ENCODE data around the gene MAP3K2.

The MAP3K2 gene

DNA sequence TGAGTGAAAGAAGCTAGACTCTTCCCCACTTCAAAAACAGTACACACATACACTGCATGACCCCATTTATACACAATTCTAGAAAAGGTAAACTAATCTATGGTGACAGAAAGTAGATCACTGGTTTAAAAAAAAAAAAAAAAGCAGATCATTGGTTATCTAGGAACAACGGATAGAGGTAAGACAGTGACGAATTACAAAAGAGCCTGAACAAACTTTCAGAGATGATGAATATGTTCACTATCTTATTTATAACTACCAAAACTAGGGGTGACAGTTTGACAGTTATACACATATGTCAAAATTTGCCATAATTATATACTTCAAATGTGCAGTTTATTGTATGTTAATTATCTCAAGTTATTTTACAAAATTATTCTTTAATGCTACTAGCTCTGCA lies 27.5 kb downstream of the MAP3K2 start:
- no peak for DNase-seq (ENCODE audit: low spot score)
- in situ Hi-C loops (cut with MboI; ENCODE audit: low sequenced_read_pairs, unreplicated experiment) = no loop called here
- TF ChIP-seq, protein P1, sequence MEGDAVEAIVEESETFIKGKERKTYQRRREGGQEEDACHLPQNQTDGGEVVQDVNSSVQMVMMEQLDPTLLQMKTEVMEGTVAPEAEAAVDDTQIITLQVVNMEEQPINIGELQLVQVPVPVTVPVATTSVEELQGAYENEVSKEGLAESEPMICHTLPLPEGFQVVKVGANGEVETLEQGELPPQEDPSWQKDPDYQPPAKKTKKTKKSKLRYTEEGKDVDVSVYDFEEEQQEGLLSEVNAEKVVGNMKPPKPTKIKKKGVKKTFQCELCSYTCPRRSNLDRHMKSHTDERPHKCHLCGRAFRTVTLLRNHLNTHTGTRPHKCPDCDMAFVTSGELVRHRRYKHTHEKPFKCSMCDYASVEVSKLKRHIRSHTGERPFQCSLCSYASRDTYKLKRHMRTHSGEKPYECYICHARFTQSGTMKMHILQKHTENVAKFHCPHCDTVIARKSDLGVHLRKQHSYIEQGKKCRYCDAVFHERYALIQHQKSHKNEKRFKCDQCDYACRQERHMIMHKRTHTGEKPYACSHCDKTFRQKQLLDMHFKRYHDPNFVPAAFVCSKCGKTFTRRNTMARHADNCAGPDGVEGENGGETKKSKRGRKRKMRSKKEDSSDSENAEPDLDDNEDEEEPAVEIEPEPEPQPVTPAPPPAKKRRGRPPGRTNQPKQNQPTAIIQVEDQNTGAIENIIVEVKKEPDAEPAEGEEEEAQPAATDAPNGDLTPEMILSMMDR (IDR thresholded peaks at IDR 0.05; ENCODE audit: borderline replicate concordance, control extremely low read depth, extremely low read depth, insufficient read depth, missing control alignments) = no peak

DNA sequence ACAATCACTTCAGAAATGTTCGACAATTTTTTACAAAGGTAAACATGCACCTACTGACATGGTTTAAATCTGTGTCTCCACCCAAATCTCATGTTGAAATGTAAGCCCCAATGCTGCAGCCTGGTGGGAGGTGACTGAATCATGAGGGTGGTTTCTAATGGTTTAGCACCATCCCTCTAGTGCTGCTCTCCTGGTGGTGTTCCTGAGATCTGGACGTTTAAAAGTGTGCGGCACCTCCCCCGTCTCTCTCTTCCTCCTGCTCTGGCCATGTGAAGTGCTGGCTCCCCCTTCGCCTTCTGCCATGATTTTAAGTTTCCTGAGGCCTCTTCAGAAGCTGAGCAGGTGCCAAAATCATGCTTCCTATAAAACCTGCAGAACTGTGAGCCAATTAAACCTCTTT lies 28.3 kb downstream of the MAP3K2 start:
- TF ChIP-seq, protein P1 (IDR thresholded peaks at IDR 0.05; ENCODE audit: borderline replicate concordance, control extremely low read depth, extremely low read depth, insufficient read depth, missing control alignments) = no peak
- in situ Hi-C loops (cut with MboI; ENCODE audit: low sequenced_read_pairs, unreplicated experiment) = no loop called here
- DNase-seq (ENCODE audit: low spot score) = no peak

DNA sequence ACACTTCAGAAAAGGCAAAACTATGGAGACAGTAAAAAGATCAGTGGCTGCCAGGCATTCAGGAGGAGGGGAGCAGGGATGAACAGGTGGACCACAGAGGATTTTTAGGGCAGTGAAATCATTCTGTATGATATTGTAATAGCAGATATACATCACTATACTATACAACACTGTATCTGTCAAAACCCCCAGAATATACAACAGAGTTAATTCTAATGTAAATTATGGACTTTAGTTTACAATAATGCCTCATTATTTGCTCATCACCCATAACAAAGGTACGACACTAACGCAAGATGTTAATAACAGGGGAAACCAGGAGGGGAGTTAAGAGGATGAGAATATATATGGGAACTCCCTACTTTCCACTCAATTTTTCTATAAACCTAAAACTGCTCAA lies 28.8 kb downstream of the MAP3K2 start:
- TF ChIP-seq, protein P1 (IDR thresholded peaks at IDR 0.05; ENCODE audit: borderline replicate concordance, control extremely low read depth, extremely low read depth, insufficient read depth, missing control alignments) = no peak
- in situ Hi-C loops (cut with MboI; ENCODE audit: low sequenced_read_pairs, unreplicated experiment) = no loop called here
- DNase-seq (ENCODE audit: low spot score) = no peak

- DNase-seq (ENCODE audit: low spot score) = no peak
- in situ Hi-C loops (cut with MboI; ENCODE audit: low sequenced_read_pairs, unreplicated experiment) = no loop called here
- TF ChIP-seq, protein P1 (IDR thresholded peaks at IDR 0.05; ENCODE audit: borderline replicate concordance, control extremely low read depth, extremely low read depth, insufficient read depth, missing control alignments) = no peak
These were observed 29.7 kb downstream of the MAP3K2 start for GRCh38 chr2:127358044-127358443.

DNA sequence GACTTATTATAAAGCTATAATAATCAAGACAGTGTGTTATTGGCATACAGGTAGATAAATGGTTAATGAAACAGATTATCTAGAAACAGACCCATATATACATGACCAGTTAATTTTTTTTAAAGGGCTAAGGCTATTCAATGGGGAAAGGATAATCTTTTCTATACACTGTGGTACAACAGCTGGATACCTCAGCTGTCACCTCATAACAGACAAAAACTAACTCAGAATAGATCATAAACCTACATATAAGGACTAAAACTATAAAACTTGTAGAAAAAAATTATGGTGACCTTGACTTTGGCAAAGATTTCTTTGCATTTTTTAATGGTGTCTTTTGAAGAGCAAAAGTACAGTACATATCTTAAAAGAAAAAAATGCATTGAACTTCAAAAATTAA lies 30.2 kb downstream of the MAP3K2 start:
- DNase-seq (ENCODE audit: low spot score) = no peak
- in situ Hi-C loops (cut with MboI; ENCODE audit: low sequenced_read_pairs, unreplicated experiment) = no loop called here
- TF ChIP-seq, protein P1 (IDR thresholded peaks at IDR 0.05; ENCODE audit: borderline replicate concordance, control extremely low read depth, extremely low read depth, insufficient read depth, missing control alignments) = no peak

DNA sequence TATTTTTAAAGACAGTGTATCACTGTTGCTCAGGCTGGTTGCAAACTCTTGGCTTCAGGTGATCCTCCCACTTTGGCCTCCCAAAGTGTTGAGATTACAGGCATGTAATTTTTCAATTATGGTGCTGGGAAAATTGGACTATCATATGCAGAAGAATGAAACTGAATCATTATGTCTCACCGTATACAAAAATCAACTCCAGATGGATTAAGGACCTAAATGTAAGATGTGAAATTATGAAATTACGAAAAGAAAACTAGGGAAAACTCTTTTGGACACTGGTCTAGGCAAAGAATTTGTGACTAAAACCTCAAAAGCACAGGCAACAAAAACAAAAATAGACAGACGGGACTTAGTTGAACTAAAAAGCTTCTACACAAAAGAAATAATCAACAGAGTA lies 31.2 kb downstream of the MAP3K2 start:
- in situ Hi-C loops (cut with MboI; ENCODE audit: low sequenced_read_pairs, unreplicated experiment) = no loop called here
- TF ChIP-seq, protein P1 (IDR thresholded peaks at IDR 0.05; ENCODE audit: borderline replicate concordance, control extremely low read depth, extremely low read depth, insufficient read depth, missing control alignments) = no peak
- DNase-seq (ENCODE audit: low spot score) = no peak
